ENCODE data around the gene PCDHA11.
"Not testable (repeated sequence)": the region's sequence is repeated elsewhere in the genome, so short reads cannot be mapped to it uniquely, and the experiment has no call there.

The PCDHA11 gene

DNA sequence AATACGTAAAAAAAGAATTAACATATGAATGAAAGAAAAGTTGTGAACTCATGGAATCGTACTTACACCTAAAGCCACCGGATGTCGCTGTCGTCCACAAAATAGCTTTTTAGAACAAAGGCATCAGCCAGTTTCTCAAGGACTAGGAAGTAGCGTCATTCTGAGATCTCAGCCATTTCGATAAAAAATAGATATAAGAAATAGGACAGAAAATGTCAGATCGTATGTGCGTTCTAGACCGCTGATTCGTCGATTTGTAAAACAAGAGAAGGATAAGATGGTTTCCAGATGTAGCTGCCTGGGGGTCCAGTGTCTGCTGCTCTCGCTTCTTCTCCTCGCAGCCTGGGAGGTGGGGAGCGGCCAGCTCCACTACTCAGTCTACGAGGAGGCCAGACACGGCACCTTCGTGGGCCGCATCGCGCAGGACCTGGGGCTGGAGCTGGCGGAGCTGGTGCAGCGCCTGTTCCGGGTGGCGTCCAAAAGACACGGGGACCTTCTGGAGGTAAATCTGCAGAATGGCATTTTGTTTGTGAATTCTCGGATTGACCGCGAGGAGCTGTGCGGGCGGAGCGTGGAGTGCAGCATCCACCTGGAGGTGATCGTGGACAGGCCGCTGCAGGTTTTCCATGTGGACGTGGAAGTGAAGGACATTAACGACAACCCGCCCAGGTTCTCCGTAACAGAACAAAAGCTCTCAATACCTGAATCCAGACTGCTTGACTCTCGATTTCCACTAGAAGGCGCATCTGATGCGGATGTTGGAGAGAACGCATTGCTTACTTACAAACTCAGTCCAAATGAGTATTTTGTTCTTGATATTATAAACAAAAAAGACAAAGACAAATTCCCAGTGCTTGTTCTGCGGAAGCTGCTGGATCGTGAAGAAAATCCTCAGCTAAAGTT, 12.7 kb upstream of the PCDHA11 start, which contains the start of gene PCDHA10:
Gene PCDHA10, plus strand, starts transcription at position 126 of the 903 bp plus-strand sequence. Its CDS starts 152 bp downstream, at position 278.
- peak; percentile 11 to 52 for DNase-seq

GRCh38 chr5:140857177-140857986, 11.4 kb upstream of the PCDHA11 start:
- no peak for DNase-seq

GRCh38 chr5:140857987-140858240, 10.8 kb upstream of the PCDHA11 start:
- no peak for DNase-seq

- DNase-seq, result no peak
Observed at GRCh38 chr5:140862441-140863295, 6.1 kb upstream of the PCDHA11 start.

DNA sequence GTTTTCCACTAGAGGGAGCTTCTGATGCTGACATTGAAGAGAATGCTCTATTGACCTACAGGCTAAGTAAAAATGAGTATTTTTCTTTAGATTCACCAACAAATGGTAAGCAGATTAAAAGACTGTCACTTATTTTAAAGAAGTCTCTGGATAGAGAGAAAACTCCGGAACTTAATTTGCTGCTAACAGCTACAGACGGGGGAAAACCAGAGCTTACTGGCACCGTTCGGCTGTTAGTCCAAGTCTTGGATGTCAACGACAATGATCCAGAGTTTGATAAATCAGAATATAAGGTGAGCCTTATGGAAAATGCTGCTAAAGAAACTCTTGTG, 764 bp downstream of the PCDHA11 start:
- DNase-seq, result no peak

DNA sequence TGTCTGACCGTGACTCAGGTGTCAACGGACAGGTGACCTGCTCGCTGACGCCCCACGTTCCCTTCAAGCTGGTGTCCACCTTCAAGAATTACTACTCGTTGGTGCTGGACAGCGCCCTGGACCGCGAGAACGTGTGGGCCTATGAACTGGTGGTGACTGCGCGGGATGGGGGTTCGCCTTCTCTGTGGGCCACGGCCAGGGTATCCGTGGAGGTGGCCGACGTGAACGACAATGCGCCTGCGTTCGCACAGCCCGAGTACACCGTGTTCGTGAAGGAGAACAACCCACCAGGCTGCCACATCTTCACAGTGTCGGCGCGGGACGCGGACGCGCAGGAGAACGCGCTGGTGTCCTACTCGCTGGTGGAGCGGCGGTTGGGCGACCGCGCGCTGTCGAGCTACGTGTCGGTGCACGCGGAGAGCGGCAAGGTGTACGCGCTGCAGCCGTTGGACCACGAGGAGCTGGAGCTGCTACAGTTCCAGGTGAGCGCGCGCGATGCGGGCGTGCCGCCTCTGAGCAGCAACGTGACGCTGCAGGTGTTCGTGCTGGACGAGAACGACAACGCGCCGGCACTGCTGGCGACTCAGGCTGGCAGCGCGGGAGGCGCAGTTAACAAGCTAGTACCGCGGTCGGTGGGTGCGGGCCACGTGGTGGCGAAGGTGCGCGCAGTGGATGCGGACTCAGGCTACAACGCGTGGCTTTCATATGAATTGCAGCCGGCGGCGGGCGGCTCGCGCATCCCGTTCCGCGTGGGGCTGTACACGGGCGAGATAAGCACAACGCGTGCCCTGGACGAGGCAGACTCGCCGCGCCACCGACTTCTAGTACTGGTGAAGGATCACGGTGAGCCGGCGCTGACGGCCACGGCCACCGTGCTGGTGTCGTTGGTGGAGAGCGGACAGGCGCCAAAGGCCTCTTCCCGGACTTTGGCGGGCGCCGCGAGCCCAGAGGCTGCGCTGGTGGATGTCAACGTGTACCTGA, 1.8 kb downstream of the PCDHA11 start:
- DNase-seq, result no peak

- no peak for DNase-seq
Observed at GRCh38 chr5:140875085-140876065, 6.6 kb downstream of the PCDHA11 start, which contains the start of gene PCDHA12. TSS of gene PCDHA12 (plus strand) at chr5:140875308. CDS start at chr5:140875473, 165 bp downstream.

DNA sequence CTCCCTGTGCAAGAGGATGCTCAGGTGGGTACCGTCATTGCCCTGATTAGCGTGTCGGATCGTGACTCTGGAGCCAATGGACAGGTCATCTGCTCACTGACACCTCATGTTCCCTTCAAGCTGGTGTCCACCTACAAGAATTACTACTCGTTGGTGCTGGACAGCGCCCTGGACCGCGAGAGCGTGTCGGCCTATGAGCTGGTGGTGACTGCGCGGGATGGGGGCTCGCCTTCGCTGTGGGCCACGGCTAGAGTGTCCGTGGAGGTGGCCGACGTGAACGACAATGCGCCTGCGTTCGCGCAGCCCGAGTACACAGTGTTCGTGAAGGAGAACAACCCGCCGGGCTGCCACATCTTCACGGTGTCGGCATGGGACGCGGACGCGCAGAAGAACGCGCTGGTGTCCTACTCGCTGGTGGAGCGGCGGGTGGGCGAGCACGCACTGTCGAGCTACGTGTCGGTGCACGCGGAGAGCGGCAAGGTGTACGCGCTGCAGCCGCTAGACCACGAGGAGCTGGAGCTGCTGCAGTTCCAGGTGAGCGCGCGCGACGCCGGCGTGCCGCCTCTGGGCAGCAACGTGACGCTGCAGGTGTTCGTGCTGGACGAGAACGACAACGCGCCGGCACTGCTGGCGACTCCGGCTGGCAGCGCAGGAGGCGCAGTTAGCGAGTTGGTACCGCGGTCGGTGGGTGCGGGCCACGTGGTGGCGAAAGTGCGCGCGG, 7.9 kb downstream of the PCDHA11 start:
- DNase-seq, result not testable (repeated sequence)

DNA sequence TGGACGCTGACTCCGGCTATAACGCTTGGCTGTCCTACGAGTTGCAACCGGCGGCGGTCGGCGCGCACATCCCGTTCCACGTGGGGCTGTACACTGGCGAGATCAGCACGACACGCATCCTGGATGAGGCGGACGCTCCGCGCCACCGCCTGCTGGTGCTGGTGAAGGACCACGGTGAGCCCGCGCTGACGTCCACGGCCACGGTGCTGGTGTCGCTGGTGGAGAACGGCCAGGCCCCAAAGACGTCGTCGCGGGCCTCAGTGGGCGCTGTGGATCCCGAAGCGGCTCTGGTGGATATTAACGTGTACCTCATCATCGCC, 8.5 kb downstream of the PCDHA11 start:
- no peak for DNase-seq

GRCh38 chr5:140881889-140882590, 13.3 kb downstream of the PCDHA11 start, which contains the start of gene PCDHA13:
TSS of gene PCDHA13 (plus strand) at chr5:140882124. CDS start at chr5:140882269, 145 bp downstream.
- DNase-seq, result no peak

- DNase-seq, result peak; percentile 1 to 66
Observed at GRCh38 chr5:140882591-140882899, 13.8 kb downstream of the PCDHA11 start.

DNA sequence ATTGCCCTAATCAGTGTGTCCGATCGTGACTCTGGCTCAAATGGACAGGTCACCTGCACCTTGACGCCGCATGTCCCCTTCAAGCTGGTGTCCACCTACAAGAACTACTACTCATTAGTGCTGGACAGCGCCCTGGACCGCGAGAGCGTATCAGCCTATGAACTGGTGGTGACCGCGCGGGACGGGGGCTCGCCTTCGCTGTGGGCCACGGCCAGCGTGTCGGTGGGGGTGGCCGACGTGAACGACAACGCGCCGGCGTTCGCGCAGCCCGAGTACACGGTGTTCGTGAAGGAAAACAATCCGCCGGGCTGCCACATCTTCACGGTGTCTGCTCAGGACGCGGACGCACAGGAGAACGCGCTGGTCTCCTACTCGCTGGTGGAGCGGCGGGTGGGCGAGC, 14.6 kb downstream of the PCDHA11 start:
- no peak for DNase-seq

DNA sequence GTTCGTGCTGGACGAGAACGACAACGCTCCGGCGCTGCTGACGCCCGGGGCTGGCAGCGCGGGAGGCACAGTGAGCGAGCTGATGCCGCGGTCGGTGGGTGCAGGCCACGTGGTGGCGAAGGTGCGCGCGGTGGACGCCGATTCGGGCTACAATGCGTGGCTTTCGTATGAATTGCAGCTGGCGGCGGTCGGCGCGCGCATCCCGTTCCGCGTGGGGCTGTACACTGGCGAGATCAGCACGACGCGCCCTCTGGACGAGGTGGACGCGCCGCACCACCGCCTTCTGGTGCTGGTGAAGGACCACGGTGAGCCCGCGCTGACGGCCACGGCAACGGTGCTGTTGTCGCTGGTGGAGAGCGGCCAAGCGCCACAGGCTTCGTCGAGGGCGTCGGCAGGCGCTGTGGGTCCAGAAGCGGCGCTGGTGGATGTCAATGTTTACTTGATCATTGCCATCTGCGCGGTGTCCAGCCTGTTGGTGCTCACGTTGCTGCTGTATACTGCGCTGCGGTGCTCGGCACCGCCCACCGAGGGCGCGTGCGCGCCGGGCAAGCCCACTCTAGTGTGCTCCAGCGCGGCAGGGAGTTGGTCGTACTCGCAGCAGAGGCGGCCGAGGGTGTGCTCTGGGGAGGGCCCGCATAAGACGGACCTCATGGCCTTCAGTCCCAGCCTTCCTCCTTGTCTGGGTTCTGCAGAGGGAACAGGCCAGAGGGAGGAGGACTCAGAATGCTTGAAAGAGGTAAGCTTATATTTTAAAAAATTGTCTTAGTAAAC, 15.4 kb downstream of the PCDHA11 start:
- no peak for DNase-seq

DNA sequence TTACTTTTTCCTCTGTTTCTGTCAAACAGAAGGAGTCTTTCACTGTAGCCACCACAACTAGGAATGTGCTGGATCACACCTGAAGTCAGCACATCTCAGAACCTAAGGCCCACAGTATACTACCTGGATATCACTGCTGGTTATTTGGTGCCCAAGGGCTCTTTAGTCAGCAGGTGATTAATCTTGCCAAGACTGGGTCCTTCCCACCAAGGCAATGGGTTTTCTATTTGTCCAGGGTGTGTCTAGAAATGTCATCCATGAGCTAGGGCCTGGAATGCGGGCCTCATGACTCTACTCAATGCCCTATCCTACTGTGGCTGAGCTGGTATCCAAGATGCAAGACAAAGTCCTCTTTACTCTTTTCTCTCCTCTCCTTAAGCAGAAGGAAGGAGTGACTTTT, 47.6 kb downstream of the PCDHA11 start:
- no peak for DNase-seq
